Endodermal cell (in vitro differentiated cells): ENCODE data around the gene PPP2R5C. TPM values are rescaled to one million over a fixed set of nuclear protein-coding genes. Genes with fewer than 3 reads are reported as not detected.

Experiments
- DNase-seq: peaks from one replicate; pipeline ENCODE4 v3.0.0-alpha.2; 2017
- H3K27ac ChIP-seq: 2 replicates; pipeline ENCODE4 v1.5.1; 2013; ENCODE audit warnings: mild to moderate bottlenecking, low read depth, low read length, moderate library complexity
- H3K27me3 ChIP-seq: 2 replicates; pipeline ENCODE4 v1.6.1; 2013; ENCODE audit warnings: mild to moderate bottlenecking, low read length, moderate library complexity; ENCODE audit not compliant: insufficient read depth, control insufficient read depth, poor library complexity, severe bottlenecking
- H3K36me3 ChIP-seq: 2 replicates; pipeline ENCODE4 v1.7.0; 2013; ENCODE audit warnings: mild to moderate bottlenecking, low read length, moderate library complexity; ENCODE audit not compliant: control insufficient read depth, insufficient read depth
- H3K4me1 ChIP-seq: one replicate; pipeline ENCODE4 v1.7.0; 2013; ENCODE audit warnings: low read length; ENCODE audit not compliant: control insufficient read depth, insufficient read depth
- H3K4me3 ChIP-seq: 2 replicates; pipeline ENCODE4 v1.5.1; 2013; ENCODE audit warnings: mild to moderate bottlenecking, low read length, moderate library complexity
- H3K9ac ChIP-seq: 2 replicates; pipeline ENCODE4 v1.6.1; 2013; ENCODE audit warnings: mild to moderate bottlenecking, low read length, moderate library complexity; ENCODE audit not compliant: poor library complexity, severe bottlenecking; ENCODE audit errors: extremely low read depth
- H3K9me3 ChIP-seq: 2 replicates; pipeline ENCODE4 v1.6.1; 2013; ENCODE audit warnings: mild to moderate bottlenecking, low read length, moderate library complexity; ENCODE audit not compliant: control insufficient read depth
- H3K27ac Mint-ChIP-seq: 2 replicates; pipeline ENCODE4 v1.8.0; 2020; ENCODE audit warnings: mixed read lengths
- H3K27me3 Mint-ChIP-seq: 2 replicates; pipeline ENCODE4 v1.8.0; 2021; ENCODE audit warnings: mild to moderate bottlenecking, mixed read lengths; ENCODE audit not compliant: insufficient read depth
- H3K36me3 Mint-ChIP-seq: 2 replicates; pipeline ENCODE4 v1.8.0; 2020; ENCODE audit warnings: low read depth, mixed read lengths
- H3K4me1 Mint-ChIP-seq: 2 replicates; pipeline ENCODE4 v1.8.0; 2020; ENCODE audit warnings: mixed read lengths
- H3K4me3 Mint-ChIP-seq: 2 replicates; pipeline ENCODE4 v1.8.0; 2020; ENCODE audit warnings: mild to moderate bottlenecking, moderate library complexity, mixed read lengths
- H3K9me3 Mint-ChIP-seq: 2 replicates; pipeline ENCODE4 v1.8.0; 2020; ENCODE audit warnings: mild to moderate bottlenecking, mixed read lengths
- WGBS, 2 experiments: methylation state at CpG; one replicate each; pipeline versions ENCODE4 v1.1.5 to v1.1.7; 2013; ENCODE audit warnings: missing lambda C conversion rate in 2 of 2, mixed read lengths in 1 of 2; ENCODE audit not compliant: insufficient coverage in 1 of 2, insufficient read length in 1 of 2; 5-methylcytosine and 5-hydroxymethylcytosine counted together
- total RNA-seq, 2 donors: library from RNA; stranded (reverse); fragmentation: NEBNext Ultra II Directional in 1 of 2; extraction: Animal tissue kit (Norgen Biotek cat#: 25700) in 1 of 2; gene quantifications; 2 replicates in 1 of 2; 3 replicates in 1 of 2; pipeline ENCODE4 v1.2.1, GENCODE V29; 2021
- TF ChIP-seq, protein P1 (sequence below): fragments of 200-600 bp; sonication (generic); conservative IDR thresholded peaks from 2 replicates; pipeline ENCODE4 v1.5.0; 2021; ENCODE audit warnings: antibody characterized with exemption, mild to moderate bottlenecking

Gene PPP2R5C
- total RNA-seq, 2 donors from 2014 or later = 116 to 117 TPM

DNA sequence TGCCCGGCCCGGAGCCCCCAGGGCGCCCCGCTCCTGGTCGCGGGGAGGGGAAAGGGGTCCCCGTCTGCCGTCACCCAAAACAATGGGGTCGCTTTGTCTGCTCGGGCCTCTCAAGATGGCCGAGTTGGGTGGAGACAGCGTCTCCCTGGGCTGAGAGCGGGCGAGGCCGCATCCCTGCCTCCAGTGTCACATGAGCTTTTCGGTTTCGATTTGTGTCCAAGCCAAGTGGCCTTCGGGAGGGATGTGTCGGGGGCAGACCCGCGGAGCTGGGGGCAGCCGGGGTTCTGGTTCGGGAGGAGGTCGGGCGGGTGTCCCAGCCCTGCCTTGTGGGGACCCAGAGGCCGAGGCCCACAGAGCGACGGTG is 203.7 kb downstream of the PPP2R5C start:
- peaks cover 7% of the 10 kb centered on the region for H3K27me3 ChIP-seq
- peak overlapping the region; percentile 91 for H3K27ac Mint-ChIP-seq
- peak overlapping the region; percentile 90 for H3K4me3 ChIP-seq
- peaks cover 31% of the 10 kb centered on the region for H3K27me3 Mint-ChIP-seq
- H3K36me3 ChIP-seq = peaks cover 26% of the 10 kb centered on the region
- peak overlapping the region; percentile 85 for H3K4me3 Mint-ChIP-seq
- peak; percentile 83 for DNase-seq
- WGBS, 2 experiments = 0% methylated on average over 18 to 28 of the region's 28 CpGs
- TF ChIP-seq, protein P1, sequence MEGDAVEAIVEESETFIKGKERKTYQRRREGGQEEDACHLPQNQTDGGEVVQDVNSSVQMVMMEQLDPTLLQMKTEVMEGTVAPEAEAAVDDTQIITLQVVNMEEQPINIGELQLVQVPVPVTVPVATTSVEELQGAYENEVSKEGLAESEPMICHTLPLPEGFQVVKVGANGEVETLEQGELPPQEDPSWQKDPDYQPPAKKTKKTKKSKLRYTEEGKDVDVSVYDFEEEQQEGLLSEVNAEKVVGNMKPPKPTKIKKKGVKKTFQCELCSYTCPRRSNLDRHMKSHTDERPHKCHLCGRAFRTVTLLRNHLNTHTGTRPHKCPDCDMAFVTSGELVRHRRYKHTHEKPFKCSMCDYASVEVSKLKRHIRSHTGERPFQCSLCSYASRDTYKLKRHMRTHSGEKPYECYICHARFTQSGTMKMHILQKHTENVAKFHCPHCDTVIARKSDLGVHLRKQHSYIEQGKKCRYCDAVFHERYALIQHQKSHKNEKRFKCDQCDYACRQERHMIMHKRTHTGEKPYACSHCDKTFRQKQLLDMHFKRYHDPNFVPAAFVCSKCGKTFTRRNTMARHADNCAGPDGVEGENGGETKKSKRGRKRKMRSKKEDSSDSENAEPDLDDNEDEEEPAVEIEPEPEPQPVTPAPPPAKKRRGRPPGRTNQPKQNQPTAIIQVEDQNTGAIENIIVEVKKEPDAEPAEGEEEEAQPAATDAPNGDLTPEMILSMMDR = no peak
- H3K36me3 Mint-ChIP-seq = peaks cover 22% of the 10 kb centered on the region
- H3K4me1 ChIP-seq = no peaks in the 10 kb centered on the region
- peaks cover 22% of the 10 kb centered on the region for H3K4me1 Mint-ChIP-seq
- H3K9ac ChIP-seq = peak overlapping the region; percentile 85
- H3K9me3 Mint-ChIP-seq = no peaks in the 10 kb centered on the region
- peak overlapping the region; percentile 93 for H3K27ac ChIP-seq
- H3K9me3 ChIP-seq = no peaks in the 10 kb centered on the region

DNA sequence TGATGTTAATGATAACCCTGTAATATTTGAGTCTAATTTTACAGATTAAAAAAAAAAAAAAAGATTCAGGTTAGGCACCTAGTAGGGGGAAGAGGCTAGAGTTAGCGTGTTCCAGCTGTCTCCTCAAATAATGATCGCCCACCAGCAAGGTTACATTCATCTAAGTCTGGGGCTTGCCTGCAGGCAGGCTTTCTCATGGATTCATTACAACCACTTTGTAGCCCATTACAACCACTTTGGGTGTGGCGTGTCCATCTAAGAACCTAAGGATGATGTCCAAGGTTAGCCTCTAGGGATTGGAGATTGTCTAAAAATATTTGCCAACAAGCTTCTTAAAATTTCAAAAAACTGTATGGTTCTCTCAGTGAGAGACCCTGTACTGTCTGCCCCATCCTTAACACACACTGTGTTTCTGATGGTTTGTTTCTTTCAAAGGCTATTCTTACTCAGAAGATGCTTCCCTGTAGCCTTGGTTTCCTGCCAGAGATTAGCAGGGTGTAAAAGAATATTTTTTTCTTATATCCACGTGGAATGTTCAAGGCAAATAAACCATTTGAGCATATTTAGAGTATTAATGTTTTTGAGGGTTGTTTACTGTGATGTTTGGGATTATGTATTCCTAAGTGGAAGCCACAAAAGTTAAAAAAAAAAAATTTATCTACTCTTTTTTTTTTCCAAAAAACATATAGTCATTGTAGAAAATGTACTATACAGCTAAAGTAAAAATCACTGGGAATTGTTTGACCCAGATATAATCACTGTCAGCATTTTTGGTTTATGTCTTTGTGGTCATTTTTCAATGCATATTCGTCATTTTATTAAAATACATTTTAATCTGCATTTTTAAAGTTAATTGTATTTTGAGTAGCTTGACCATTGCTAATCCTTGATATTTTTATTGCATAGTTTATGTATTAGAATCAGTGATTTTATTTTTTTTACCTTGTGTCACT is 204.5 kb downstream of the PPP2R5C start:
- Histone ChIP-seq H3K4me1 (no peaks in the 10 kb centered on the region), H3K9me3 (no peaks in the 10 kb centered on the region), H3K27me3 (peaks cover 7% of the 10 kb centered on the region), H3K9ac (peak overlapping the region; percentile 85), H3K36me3 (peaks cover 27% of the 10 kb centered on the region), H3K27ac (peak overlapping the region; percentile 93), H3K4me3 (peak overlapping the region; percentile 90)
- H3K9me3 Mint-ChIP-seq = no peaks in the 10 kb centered on the region
- no peak for DNase-seq
- peak overlapping the region; percentile 84 for H3K27ac Mint-ChIP-seq
- TF ChIP-seq, protein P1 = no peak
- peaks cover 27% of the 10 kb centered on the region for H3K27me3 Mint-ChIP-seq
- H3K4me3 Mint-ChIP-seq = peak overlapping the region; percentile 85
- WGBS, 2 experiments = 20 to 24% methylated on average over 1 to 4 of the region's 5 CpGs
- peaks cover 16% of the 10 kb centered on the region for H3K4me1 Mint-ChIP-seq
- peaks cover 26% of the 10 kb centered on the region for H3K36me3 Mint-ChIP-seq

GRCh38 chr14:101966742-101967141 is 205.2 kb downstream of the PPP2R5C start:
- Histone ChIP-seq H3K9ac (peak overlapping the region; percentile 85), H3K27me3 (peaks cover 7% of the 10 kb centered on the region), H3K4me1 (peaks cover 1% of the 10 kb centered on the region), H3K36me3 (peaks cover 27% of the 10 kb centered on the region), H3K4me3 (peak overlapping the region; percentile 90), H3K27ac (no peak overlapping the region), H3K9me3 (no peaks in the 10 kb centered on the region)
- peaks cover 21% of the 10 kb centered on the region for H3K27me3 Mint-ChIP-seq
- peaks cover 15% of the 10 kb centered on the region for H3K4me1 Mint-ChIP-seq
- WGBS, 2 experiments = no CpG with 5 or more reads among the region's 2 CpGs
- H3K36me3 Mint-ChIP-seq = peaks cover 26% of the 10 kb centered on the region
- TF ChIP-seq, protein P1 = no peak
- peak overlapping the region; percentile 85 for H3K4me3 Mint-ChIP-seq
- no peaks in the 10 kb centered on the region for H3K9me3 Mint-ChIP-seq
- DNase-seq = no peak
- H3K27ac Mint-ChIP-seq = peak overlapping the region; percentile 60
